ENCODE measurements around the gene CACNA1F. TPM values are rescaled to one million over a fixed set of nuclear protein-coding genes. Genes with fewer than 3 reads are reported as not detected.

Gene CACNA1F
- total RNA-seq, 1 donor from 2014 or later, result 0.28 TPM

- ATAC-seq, result no peak
These were observed 24.1 kb upstream of the CACNA1F start for GRCh38 chrX:49257074-49257790.

DNA sequence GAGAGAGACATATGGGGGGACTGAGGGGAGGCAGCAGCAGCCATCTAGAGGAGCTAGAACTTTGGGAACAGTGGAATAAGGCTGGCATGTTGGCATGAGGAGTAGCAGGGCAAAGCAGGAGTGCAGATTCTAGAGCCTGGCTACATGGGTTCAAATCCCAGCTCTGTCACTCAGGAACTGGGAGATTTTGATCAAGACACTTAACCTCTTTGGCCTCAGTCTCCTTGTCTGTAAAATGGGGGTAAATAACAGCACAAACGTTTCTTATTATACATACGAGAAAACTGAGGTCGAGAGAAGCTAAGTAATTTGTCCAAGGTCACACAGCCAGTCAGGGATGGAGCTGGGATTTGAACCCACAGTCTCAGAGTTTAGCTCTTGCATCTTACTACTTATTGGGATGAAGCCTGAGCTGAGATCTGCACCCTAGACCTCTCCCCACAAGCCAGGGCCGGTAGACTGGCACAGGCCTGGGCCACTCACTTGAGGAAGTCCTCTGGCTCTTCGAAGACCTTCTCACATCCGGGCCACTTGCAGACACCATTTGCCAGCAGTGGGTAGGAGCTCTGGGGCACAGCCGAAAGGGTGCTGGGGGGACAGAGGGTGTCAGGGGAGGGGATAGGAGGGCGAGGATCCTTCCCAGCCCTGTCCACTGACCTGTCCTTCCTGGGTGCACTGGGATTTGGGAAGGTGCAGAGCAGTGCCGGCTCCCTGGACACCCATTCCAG is 23.3 kb upstream of the CACNA1F start:
- no peak for ATAC-seq

GRCh38 chrX:49254639-49255038 is 21.5 kb upstream of the CACNA1F start:
- no peak for ATAC-seq

DNA sequence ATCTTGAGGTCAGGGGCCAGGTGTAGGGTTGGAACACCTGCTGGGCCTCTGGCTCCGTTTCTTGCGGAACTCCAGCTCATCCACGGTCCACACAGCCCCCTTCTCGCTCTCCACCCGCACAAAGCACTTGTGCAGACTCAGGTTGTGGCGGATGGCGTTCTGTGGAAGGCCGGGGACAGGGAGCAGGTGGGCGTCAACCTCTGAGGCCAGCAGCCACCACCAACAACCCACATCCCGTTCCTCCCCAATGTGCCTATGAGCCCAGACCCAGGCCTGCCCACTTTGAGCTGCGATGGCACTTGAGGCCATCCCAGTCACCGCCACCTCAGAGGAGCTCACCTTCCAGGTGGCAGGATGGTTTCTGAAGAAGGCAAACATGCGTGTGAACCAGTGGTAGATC is 18.2 kb upstream of the CACNA1F start:
- no peak for ATAC-seq

DNA sequence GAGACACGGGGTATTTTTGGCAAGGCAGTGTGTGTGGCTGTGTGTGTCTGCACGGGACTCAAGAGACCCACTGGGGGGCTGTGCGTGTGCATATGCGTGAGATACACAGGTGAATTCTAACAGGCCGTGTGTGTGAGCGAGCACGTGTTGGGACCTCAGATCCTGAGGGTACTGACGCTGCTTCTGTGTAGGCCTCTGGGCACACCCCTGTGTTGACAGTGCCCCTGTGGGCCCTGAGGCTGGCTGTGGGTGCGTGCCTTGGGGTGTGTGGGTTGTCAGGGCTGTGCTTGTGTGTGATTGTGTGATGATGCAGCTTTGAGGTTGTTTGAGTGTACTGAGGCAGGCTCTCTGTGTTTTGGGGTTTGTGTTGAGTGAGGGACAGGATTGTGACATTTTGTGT is 17.4 kb upstream of the CACNA1F start:
- no peak for ATAC-seq

DNA sequence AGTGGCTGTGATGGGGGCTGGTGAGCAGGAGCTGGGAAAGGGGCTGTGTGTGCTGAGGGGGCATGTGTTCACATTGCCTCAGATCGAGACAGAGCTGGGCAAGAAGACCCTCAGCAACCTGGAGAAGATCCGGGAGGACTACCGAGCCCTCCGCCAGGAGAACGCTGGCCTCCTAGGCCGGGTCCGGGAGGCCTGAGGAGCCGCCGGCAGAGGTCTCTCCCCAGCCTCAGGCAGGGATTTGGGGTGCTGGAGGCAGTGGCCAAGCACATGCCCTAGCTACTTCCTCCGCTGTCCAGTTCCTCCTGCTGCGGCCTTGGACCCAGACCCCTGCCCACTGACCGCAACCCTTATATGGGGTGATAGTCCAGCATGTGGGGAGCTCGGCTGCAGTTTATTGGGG is 16.9 kb upstream of the CACNA1F start:
- ATAC-seq, result no peak

GRCh38 chrX:49249616-49250015 is 16.5 kb upstream of the CACNA1F start:
- ATAC-seq, result no peak

GRCh38 chrX:49249071-49249470 is 15.9 kb upstream of the CACNA1F start:
- no peak for ATAC-seq

- no peak for ATAC-seq
These were observed 15.0 kb upstream of the CACNA1F start for GRCh38 chrX:49247916-49248811.

DNA sequence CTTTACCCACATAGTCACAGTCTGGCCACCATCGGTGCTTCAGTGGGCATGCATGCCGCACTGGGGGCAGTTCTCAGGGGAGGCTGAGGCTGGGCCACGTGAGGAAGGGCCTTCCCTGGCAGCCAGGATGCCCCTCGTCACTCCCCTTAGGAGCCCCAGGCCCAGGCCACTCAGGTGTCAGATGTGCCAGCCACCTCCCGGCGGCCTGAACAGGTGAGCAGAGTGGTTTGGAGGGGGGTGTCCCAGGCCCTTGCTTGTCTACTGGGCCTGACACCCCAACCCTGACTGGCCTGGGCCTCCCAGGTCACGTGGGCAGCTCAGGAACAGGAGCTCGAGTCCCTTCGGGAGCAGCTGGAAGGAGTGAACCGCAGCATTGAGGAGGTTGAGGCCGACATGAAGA is 14.2 kb upstream of the CACNA1F start:
- ATAC-seq, result no peak

DNA sequence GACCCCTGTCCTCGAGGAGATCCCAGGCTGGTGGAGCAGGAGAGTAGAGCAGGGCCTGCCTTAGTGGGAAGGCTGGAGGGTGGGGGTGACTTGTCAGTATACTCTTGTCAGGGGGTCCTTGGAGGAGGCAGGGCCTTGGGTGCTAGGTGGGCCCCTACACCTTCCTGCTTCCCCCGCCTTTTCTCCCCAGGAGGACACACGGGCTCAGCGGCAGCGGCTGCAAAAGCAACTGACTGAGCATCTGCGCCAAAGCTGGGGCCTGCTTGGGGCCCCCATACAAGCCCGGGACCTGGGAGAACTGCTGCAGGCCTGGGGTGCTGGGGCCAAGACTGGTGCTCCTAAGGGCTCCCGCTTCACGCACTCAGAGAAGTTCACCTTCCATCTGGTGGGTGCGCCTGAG is 13.4 kb upstream of the CACNA1F start:
- ATAC-seq, result no peak

- ATAC-seq, result no peak
These were observed 11.1 kb upstream of the CACNA1F start for GRCh38 chrX:49244207-49244606.

GRCh38 chrX:49243166-49243565 is 10.0 kb upstream of the CACNA1F start:
- no peak for ATAC-seq

GRCh38 chrX:49242545-49243066 is 9.5 kb upstream of the CACNA1F start:
- no peak for ATAC-seq

GRCh38 chrX:49238735-49239134 is 5.6 kb upstream of the CACNA1F start:
- no peak for ATAC-seq

- no peak for ATAC-seq
These were observed 3.9 kb upstream of the CACNA1F start for GRCh38 chrX:49237060-49237459.

DNA sequence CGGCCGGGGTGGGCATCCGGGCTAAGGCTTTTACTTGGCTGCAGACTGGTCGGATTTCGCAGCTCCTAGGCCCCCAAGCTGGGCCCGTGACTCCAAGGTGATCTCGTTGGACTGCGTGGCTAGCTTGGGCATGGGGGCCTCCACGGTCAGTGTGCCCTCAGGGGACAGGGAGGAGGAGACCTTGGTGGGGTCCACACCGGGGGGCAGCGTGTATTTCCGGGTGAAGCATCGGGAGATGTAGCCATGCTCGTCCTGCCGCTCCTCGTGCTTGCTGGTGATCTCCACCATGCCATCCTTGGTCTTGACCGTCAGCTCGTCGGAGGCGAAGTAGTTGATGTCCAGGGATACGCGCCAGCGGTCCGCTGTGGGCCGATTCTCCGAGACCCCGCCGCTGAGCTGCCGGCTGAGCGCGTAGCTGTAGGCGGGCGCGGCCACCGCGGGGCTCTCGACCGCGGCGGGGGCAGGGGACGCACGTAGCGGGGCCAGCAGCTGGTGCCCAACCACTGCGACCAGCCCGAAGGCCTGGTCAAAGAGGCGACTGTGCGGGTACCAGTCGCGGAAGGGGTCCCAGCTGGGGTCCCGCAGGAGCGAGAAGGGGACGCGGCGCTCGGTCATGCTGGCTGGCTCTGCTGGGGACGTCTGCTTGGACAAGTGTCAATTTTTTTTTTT is 881 bp upstream of the CACNA1F start:
- no peak for ATAC-seq

GRCh38 chrX:49232525-49232924 is 615 bp downstream of the CACNA1F start:
- no peak for ATAC-seq

DNA sequence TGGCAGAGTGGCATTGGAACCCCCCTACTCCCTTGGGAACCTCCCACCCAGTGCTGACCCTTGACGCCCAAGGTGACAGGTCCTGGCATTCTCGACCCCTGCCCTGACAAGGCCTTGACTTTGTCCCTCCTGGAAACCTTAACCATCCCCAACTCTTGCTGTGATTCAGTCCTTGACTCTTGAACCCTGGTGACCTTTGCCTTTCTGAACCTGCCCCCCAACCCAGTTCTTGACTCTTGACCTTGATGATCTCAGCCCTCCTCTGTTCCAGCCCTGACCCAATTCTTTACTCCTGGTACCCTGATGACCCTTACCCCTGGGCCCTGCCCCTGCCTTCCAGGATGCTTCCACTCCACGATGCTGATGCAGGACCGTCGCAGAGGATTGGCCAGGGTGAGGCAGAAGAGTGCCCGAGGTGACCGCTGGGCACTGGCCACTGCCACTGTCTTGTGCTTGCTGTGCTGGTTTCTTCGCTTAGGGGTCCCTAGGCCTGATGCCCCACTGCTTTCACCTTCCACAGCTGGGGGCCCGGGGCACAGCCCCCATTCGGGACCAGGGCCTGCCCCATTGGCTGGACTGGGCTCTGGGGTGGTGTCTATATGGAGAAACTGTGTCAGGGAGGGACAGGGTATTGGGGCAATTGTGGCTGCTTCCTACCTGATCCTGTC is 1.7 kb downstream of the CACNA1F start:
- ATAC-seq, result no peak

DNA sequence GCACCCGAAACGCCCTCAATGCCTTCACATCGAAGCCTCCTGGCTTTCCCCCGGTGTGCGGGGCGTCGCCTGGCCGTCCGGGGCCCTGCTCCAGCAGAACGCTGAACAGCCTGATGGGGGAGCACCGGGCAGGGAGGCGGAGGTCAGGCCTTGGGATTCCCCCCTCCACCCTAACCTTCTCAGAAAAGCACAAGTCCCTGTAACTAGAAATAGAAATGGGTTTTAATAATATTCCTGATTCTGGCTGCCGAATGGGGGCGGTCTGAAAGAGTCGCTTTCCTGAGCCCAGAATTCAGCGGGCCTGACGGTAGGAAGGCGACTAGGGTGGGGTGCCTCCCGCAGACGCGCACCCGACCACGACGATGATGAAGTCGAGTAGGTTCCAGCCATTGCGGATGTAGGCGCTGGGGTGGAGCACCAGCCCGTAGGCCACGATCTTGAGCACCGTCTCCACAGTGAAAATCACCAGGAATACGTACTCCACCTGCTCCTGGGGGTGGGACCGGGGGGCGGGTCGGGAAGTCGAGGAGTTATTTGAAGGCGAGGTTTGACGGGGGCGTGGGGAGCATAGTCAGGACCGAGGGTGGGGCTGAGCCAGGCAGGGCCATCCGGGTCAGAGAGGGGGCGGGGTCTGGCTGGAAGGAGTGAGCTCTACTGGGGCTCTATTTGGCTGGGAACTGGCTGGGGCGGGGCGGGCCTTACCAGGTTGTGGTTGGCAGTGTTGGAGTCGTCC is 2.5 kb downstream of the CACNA1F start:
- peak; percentile 93 for ATAC-seq

DNA sequence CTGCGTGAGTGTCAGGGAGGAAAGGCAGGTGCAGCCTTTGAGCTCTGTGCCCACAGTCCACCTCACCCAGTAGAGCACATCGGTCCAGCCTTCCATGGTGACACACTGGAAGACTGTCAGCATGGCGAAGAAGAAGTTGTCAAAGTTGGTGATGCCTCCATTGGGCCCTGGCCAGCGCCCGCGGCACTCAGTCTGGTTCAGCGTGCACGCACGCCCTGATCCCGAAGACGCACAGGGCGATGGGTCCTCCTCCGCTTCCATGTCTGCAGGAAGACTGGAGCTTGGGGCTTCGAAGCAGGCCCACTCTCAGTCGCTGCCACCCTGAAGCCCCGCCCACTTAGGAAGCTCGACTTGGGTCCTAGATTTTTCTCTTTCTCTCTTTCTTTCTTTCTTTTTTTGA is 5.0 kb downstream of the CACNA1F start:
- ATAC-seq, result no peak
